Measurements from ENCODE around the gene FRG2C.
A peak's percentile ranks its signal among the peaks of the same experiment; 100 is the strongest.
"Not testable (repeated sequence)": the region's sequence is repeated elsewhere in the genome, so short reads cannot be mapped to it uniquely, and the experiment has no call there.

Gene FRG2C

GRCh38 chr3:75669348-75670297 is 5.5 kb downstream of the FRG2C start:
- DNase-seq, result peak; percentile 24

- DNase-seq, result not testable (repeated sequence)
These were observed 6.5 kb downstream of the FRG2C start for GRCh38 chr3:75670298-75671286.

- DNase-seq, result not testable (repeated sequence)
These were observed 7.4 kb downstream of the FRG2C start for GRCh38 chr3:75671287-75672139.

GRCh38 chr3:75672140-75672775 is 8.1 kb downstream of the FRG2C start:
- not testable (repeated sequence) for DNase-seq

- not testable (repeated sequence) for DNase-seq
These were observed 19.8 kb downstream of the FRG2C start for GRCh38 chr3:75683965-75684364.

- no peak for DNase-seq
These were observed 23.2 kb downstream of the FRG2C start for GRCh38 chr3:75687323-75687722.

GRCh38 chr3:75692061-75692460 is 27.9 kb downstream of the FRG2C start:
- no peak for DNase-seq

Data from activated gamma-delta T cell treated with Interleukin-2 at 50 U/mL for 16 hours (primary cell).